HCT116 (cell line): ENCODE results near the gene CRYGN. TPM values are rescaled to one million over a fixed set of nuclear protein-coding genes. Genes with fewer than 3 reads are reported as not detected.

Experiments used
- ATAC-seq: fragments of 200-7000 bp; cut with Tn5 transposase; 2 replicates; pipeline ENCODE4 v1.9.1; 2020; ENCODE audit warnings: mild to moderate bottlenecking, moderate library complexity
- BruUV-seq: library from RNA; stranded (reverse); fragments of 400-500 nt; replicated peaks from 2 replicates; lab custom pipeline; 2021; lab: Mats Ljungman, UMichigan
- CTCF ChIA-PET: fragments of 300-600 bp; sonication (Branson Sonifier 250); formaldehyde crosslinking; loops from one replicate; lab custom pipeline; 2021; ENCODE audit warnings: antibody characterized with exemption; lab: Charles Lee
- POLR2A ChIA-PET: fragments of 300-600, 350-600 bp; sonication (Branson Sonifier 250); formaldehyde crosslinking; loops from one replicate; lab custom pipeline; 2021; ENCODE audit warnings: antibody characterized with exemption; lab: Charles Lee
- RAD21 ChIA-PET, 2 experiments: fragments of 300-600 bp; sonication (Branson Sonifier 250); formaldehyde crosslinking; loops; one replicate each; lab custom pipeline; 2023; ENCODE audit warnings: low total read pairs in 2 of 2; ENCODE audit not compliant: uncharacterized antibody in 2 of 2, unreplicated experiment in 2 of 2, low non-redundant PET in 1 of 2; lab: Charles Lee
- DNase-seq: peaks from one replicate; pipeline ENCODE4 v3.0.0-alpha.2; 2010; ENCODE audit warnings: low read depth, low spot score
- H2AFZ ChIP-seq: fragments of 200-600 bp; shearing (Covaris generic), sonication (generic); 2 replicates; pipeline ENCODE4 v1.6.1; 2017; ENCODE audit warnings: low read depth, mixed run types, mixed read lengths, antibody characterized with exemption, low read length; ENCODE audit not compliant: poor library complexity, severe bottlenecking
- H3K27ac ChIP-seq: 2 replicates; pipeline ENCODE4 v1.5.1; 2012; ENCODE audit warnings: low read depth, low read length
- H3K27me3 ChIP-seq: fragments of 200-600 bp; sonication (generic); 2 replicates; pipeline ENCODE4 v1.6.1; 2016; ENCODE audit warnings: mixed run types, low read length, mixed read lengths; ENCODE audit not compliant: insufficient read depth
- H3K36me3 ChIP-seq, 2 experiments: fragments of 200-500 bp in 1 of 2; fragments of 200-600 bp in 1 of 2; sonication (Bioruptor generic) in 1 of 2; sonication (generic) in 1 of 2; 2 replicates each; pipeline versions ENCODE4 v1.5.1 to v1.6.1; 2014 to 2016; ENCODE audit warnings: low read length in 2 of 2, inconsistent platforms in 1 of 2, mixed read lengths in 1 of 2, mixed run types in 1 of 2; ENCODE audit not compliant: insufficient read depth in 2 of 2, control insufficient read depth in 1 of 2
- H3K4me1 ChIP-seq, 2 experiments: fragments of 200-600 bp in 1 of 2; sonication (generic) in 1 of 2; 2 replicates each; pipeline versions ENCODE4 v1.5.1 to v1.6.1; 2012 to 2017; ENCODE audit warnings: low read length in 2 of 2, inconsistent platforms in 1 of 2, mild to moderate bottlenecking in 1 of 2, mixed read lengths in 1 of 2, mixed run types in 1 of 2, moderate library complexity in 1 of 2; ENCODE audit not compliant: insufficient read depth in 2 of 2, control insufficient read depth in 1 of 2
- H3K4me2 ChIP-seq: fragments of 200-600 bp; sonication (generic); 2 replicates; pipeline ENCODE4 v1.6.1; 2017; ENCODE audit warnings: mixed run types, low read length, mixed read lengths
- H3K4me3 ChIP-seq, 2 experiments: fragments of 200-600 bp in 1 of 2; sonication (generic) in 1 of 2; replicated peaks in 1 of 2; 2 replicates each; pipeline ENCODE4 v1.5.1; 2011 to 2016; ENCODE audit warnings: low read length in 2 of 2, control low read depth in 1 of 2, low read depth in 1 of 2, mild to moderate bottlenecking in 1 of 2, mixed read lengths in 1 of 2, mixed run types in 1 of 2
- H3K79me2 ChIP-seq: fragments of 200-600 bp; sonication (generic); 2 replicates; pipeline ENCODE4 v1.6.1; 2017; ENCODE audit warnings: mild to moderate bottlenecking, mixed run types, low read length, moderate library complexity, mixed read lengths; ENCODE audit not compliant: insufficient read depth
- H3K9ac ChIP-seq: fragments of 200-600 bp; sonication (generic); 2 replicates; pipeline ENCODE4 v1.6.1; 2016; ENCODE audit warnings: low read length, mixed read lengths
- H3K9me2 ChIP-seq: fragments of 200-600 bp; sonication (generic), shearing (Covaris generic); 2 replicates; pipeline ENCODE4 v1.6.1; 2017; ENCODE audit warnings: mixed run types, mild to moderate bottlenecking, moderate library complexity; ENCODE audit not compliant: insufficient read depth
- H3K9me3 ChIP-seq, 2 experiments: fragments of 200-500 bp in 1 of 2; fragments of 200-600 bp in 1 of 2; sonication (Bioruptor generic) in 1 of 2; sonication (generic) in 1 of 2; 2 replicates each; pipeline ENCODE4 v1.6.1; 2014 to 2017; ENCODE audit warnings: low read length in 2 of 2, mixed read lengths in 2 of 2, inconsistent platforms in 1 of 2, low read depth in 1 of 2, mild to moderate bottlenecking in 1 of 2, mixed run types in 1 of 2, moderate library complexity in 1 of 2; ENCODE audit not compliant: control insufficient read depth in 1 of 2, insufficient read depth in 1 of 2
- H4K20me1 ChIP-seq: fragments of 200-600 bp; sonication (generic), shearing (Covaris generic); 2 replicates; pipeline ENCODE4 v1.6.1; 2017; ENCODE audit warnings: mixed run types, mild to moderate bottlenecking, moderate library complexity; ENCODE audit not compliant: insufficient read depth
- POLR2A ChIP-seq: IDR thresholded peaks from 2 replicates; pipeline ENCODE4 v1.7.0; 2011; ENCODE audit warnings: borderline replicate concordance; ENCODE audit not compliant: insufficient read depth, insufficient read length; ENCODE audit errors: extremely low read depth
- POLR2AphosphoS5 ChIP-seq: IDR thresholded peaks from 2 replicates; pipeline ENCODE4 v1.6.1; 2011; ENCODE audit warnings: mild to moderate bottlenecking, low read depth, low read length, moderate library complexity
- REST ChIP-seq: IDR thresholded peaks from 2 replicates; pipeline ENCODE4 v1.6.1; 2012; ENCODE audit warnings: low read depth
- SP1 ChIP-seq: IDR thresholded peaks from 2 replicates; pipeline ENCODE4 v1.6.1; 2012; ENCODE audit warnings: low read depth
- intact Hi-C: fragments of 100-400 bp; cut with micrococcal nuclease; formaldehyde crosslinking; loops from 2 replicates; pipeline ENCODE4 v1.10.0; 2022
- total RNA-seq: library from RNA; stranded (reverse); gene quantifications from one replicate; pipeline ENCODE4 v1.2.1, GENCODE V29; 2021; ENCODE audit not compliant: unreplicated experiment
- TF ChIP-seq, protein P1 (sequence below): IDR thresholded peaks from 2 replicates; pipeline ENCODE4 v1.6.1; 2012

The CRYGN gene
- total RNA-seq, 1 experiment from 2014 or later, result not detected

DNA sequence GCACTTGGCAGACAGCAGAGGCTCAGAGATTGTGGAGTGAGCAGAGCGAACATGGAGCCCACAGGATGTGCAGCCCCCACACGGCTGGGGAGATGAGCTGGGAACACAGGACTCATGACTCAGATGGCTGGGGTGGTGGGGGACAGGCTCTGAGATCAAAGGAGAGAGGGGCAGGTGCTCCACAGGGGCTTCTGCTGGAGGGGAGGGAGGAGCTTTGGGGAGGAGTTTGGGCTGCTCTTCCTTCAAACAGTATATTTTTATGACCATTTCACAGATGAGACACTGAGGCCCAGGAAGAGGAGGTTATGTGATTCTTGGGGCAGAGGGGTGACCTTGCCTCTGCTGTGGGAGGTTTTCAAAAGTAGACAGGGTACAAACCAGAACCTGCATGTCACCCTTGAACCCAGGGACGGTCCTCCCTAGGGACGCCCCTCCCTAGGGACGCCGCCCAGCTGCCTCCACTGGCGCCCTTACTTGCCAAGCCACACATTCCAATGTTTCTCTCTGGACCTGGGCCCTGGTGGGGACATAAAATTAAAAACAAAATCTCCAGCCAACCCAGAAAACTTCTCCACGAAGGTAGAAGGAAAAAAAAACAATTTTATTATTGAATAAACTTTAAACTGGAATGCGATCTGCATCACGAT lies 981 bp upstream of the CRYGN start:
- H4K20me1 ChIP-seq, result no peaks in the 10 kb centered on the region
- intact Hi-C loops, result no loop called here
- H3K4me2 ChIP-seq, result no peak overlapping the region
- H3K36me3 ChIP-seq, result no peaks in the 10 kb centered on the region
- no peak overlapping the region for H3K9ac ChIP-seq
- no peak for DNase-seq
- no peaks in the 10 kb centered on the region for H3K79me2 ChIP-seq
- no peaks in the 10 kb centered on the region for H3K9me2 ChIP-seq
- BruUV-seq, result no TSS peak
- no peak for ATAC-seq
- H3K4me1 ChIP-seq, result peaks cover 6 to 8% of the 10 kb centered on the region in 2 experiments; a peak in 3 of 4 replicates
- H3K27ac ChIP-seq, result no peak overlapping the region
- no peaks in the 10 kb centered on the region for H3K9me3 ChIP-seq
- CTCF ChIA-PET, result no interaction called here
- H3K27me3 ChIP-seq, result no peaks in the 10 kb centered on the region
- TF ChIP-seq REST (no peak), SP1 (no peak), POLR2AphosphoS5 (no peak), POLR2A (no peak)
- TF ChIP-seq, protein P1, sequence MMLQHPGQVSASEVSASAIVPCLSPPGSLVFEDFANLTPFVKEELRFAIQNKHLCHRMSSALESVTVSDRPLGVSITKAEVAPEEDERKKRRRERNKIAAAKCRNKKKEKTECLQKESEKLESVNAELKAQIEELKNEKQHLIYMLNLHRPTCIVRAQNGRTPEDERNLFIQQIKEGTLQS, result no peak
- POLR2A ChIA-PET, result interaction anchor here (0.7 kb wide), 1 partner anchor 356 kb away, joined by 4 read pairs; no protein-coding TSS in a partner anchor
- H2AFZ ChIP-seq, result no peak overlapping the region
- RAD21 ChIA-PET, result no interaction called here
- H3K4me3 ChIP-seq, result no peak overlapping the region
